Mesenchymal stem cell (in vitro differentiated cells and primary cell): Measurements from ENCODE around the gene RAB12.

Source experiments
- DNase-seq: peaks from one replicate; pipeline ENCODE4 v3.0.0-alpha.2; 2013
- H2AFZ ChIP-seq: one replicate; pipeline ENCODE4 v1.6.1; 2013; ENCODE audit warnings: low read depth, mild to moderate bottlenecking, control low read depth, inconsistent platforms, low read length, moderate library complexity
- H2AK5ac ChIP-seq: 2 replicates; pipeline ENCODE4 v1.6.1; 2013; ENCODE audit warnings: low read length, moderate library complexity, mild to moderate bottlenecking, inconsistent platforms; ENCODE audit not compliant: severe bottlenecking
- H2BK120ac ChIP-seq: one replicate; pipeline ENCODE4 v1.6.1; 2013; ENCODE audit warnings: low read depth, mild to moderate bottlenecking, inconsistent platforms, low read length, moderate library complexity
- H2BK12ac ChIP-seq, 2 experiments: one replicate each; pipeline ENCODE4 v1.6.1; 2013; ENCODE audit warnings: inconsistent platforms in 2 of 2, low read length in 2 of 2, mild to moderate bottlenecking in 2 of 2, moderate library complexity in 2 of 2, control low read depth in 1 of 2
- H2BK15ac ChIP-seq: one replicate; pipeline ENCODE4 v1.6.1; 2013; ENCODE audit warnings: mild to moderate bottlenecking, low read depth, inconsistent platforms; ENCODE audit not compliant: poor library complexity, severe bottlenecking
- H2BK5ac ChIP-seq: 2 replicates; pipeline ENCODE4 v1.6.1; 2013; ENCODE audit warnings: low read depth, mild to moderate bottlenecking, low read length, control low read depth, inconsistent platforms; ENCODE audit not compliant: poor library complexity, severe bottlenecking
- H3K14ac ChIP-seq, 2 experiments: one replicate each; pipeline ENCODE4 v1.6.1; 2013; ENCODE audit warnings: inconsistent platforms in 2 of 2, low read length in 2 of 2, control low read depth in 1 of 2, mild to moderate bottlenecking in 1 of 2, moderate library complexity in 1 of 2
- H3K18ac ChIP-seq, 2 experiments: one replicate each; pipeline ENCODE4 v1.6.1; 2013; ENCODE audit warnings: inconsistent platforms in 2 of 2, low read length in 2 of 2, control low read depth in 1 of 2, low read depth in 1 of 2, mild to moderate bottlenecking in 1 of 2
- H3K23ac ChIP-seq, 2 experiments: one replicate each; pipeline ENCODE4 v1.6.1; 2013; ENCODE audit warnings: inconsistent platforms in 2 of 2, low read length in 2 of 2, mild to moderate bottlenecking in 2 of 2, moderate library complexity in 2 of 2, control low read depth in 1 of 2
- H3K27ac ChIP-seq: 2 replicates; pipeline ENCODE4 v1.5.1; 2013; ENCODE audit warnings: mild to moderate bottlenecking, moderate library complexity, low read length, control low read depth, inconsistent platforms; ENCODE audit not compliant: poor library complexity, severe bottlenecking
- H3K27me3 ChIP-seq, 2 experiments: 2 replicates each; pipeline versions ENCODE4 v1.6.1 to v1.7.0; 2013; ENCODE audit warnings: low read length in 2 of 2, mild to moderate bottlenecking in 2 of 2, moderate library complexity in 2 of 2, control low read depth in 1 of 2, inconsistent platforms in 1 of 2; ENCODE audit not compliant: control insufficient read depth in 1 of 2, insufficient read depth in 1 of 2
- H3K36me3 ChIP-seq, 2 experiments: 2 replicates each; pipeline versions ENCODE4 v1.6.1 to v1.7.0; 2013; ENCODE audit warnings: low read length in 2 of 2, control low read depth in 1 of 2, inconsistent platforms in 1 of 2, low read depth in 1 of 2, mild to moderate bottlenecking in 1 of 2; ENCODE audit not compliant: insufficient read depth in 2 of 2, control insufficient read depth in 1 of 2
- H3K4ac ChIP-seq, 2 experiments: one replicate each; pipeline ENCODE4 v1.6.1; 2013; ENCODE audit warnings: inconsistent platforms in 2 of 2, low read length in 2 of 2, mild to moderate bottlenecking in 2 of 2, moderate library complexity in 2 of 2, control low read depth in 1 of 2, low read depth in 1 of 2
- H3K4me1 ChIP-seq: 2 replicates; pipeline ENCODE4 v1.6.1; 2013; ENCODE audit warnings: low read depth, low read length, control low read depth; ENCODE audit not compliant: control insufficient read depth, insufficient read depth
- H3K4me2 ChIP-seq: 2 replicates; pipeline ENCODE4 v1.6.1; 2013; ENCODE audit warnings: low read length, mild to moderate bottlenecking, inconsistent platforms; ENCODE audit not compliant: poor library complexity, severe bottlenecking
- H3K4me3 ChIP-seq, 2 experiments: 2 replicates each; pipeline versions ENCODE4 v1.5.1 to v1.7.0; 2013; ENCODE audit warnings: low read length in 2 of 2, mild to moderate bottlenecking in 2 of 2, control low read depth in 1 of 2, low read depth in 1 of 2; ENCODE audit not compliant: insufficient read depth in 1 of 2
- H3K79me1 ChIP-seq: replicated peaks from 2 replicates; pipeline ENCODE4 v1.6.1; 2013; ENCODE audit warnings: mild to moderate bottlenecking, control low read depth, low read length, inconsistent platforms; ENCODE audit not compliant: poor library complexity, severe bottlenecking
- H3K9ac ChIP-seq: 2 replicates; pipeline ENCODE4 v1.7.0; 2013; ENCODE audit warnings: mild to moderate bottlenecking, low read length, moderate library complexity
- H3K9me3 ChIP-seq: 2 replicates; pipeline ENCODE4 v1.7.0; 2013; ENCODE audit warnings: mild to moderate bottlenecking, low read length; ENCODE audit not compliant: control insufficient read depth
- H4K8ac ChIP-seq: one replicate; pipeline ENCODE4 v1.6.1; 2013; ENCODE audit warnings: inconsistent platforms, mild to moderate bottlenecking, low read length, moderate library complexity
- H4K91ac ChIP-seq: one replicate; pipeline ENCODE4 v1.6.1; 2013; ENCODE audit warnings: mild to moderate bottlenecking, low read length, inconsistent platforms
- WGBS: methylation state at CpG from one replicate; pipeline ENCODE4 v1.1.7; 2013; ENCODE audit warnings: mixed read lengths; 5-methylcytosine and 5-hydroxymethylcytosine counted together

RAB12 gene

GRCh38 chr18:8673256-8674209, 64.3 kb downstream of the RAB12 start:
- DNase-seq, result peak; percentile 56
- no peaks in the 10 kb centered on the region for H3K27me3 ChIP-seq
- H3K23ac ChIP-seq, result no peak overlapping the region
- H3K4me3 ChIP-seq, result no peak overlapping the region
- H4K91ac ChIP-seq, result no peak overlapping the region
- no peaks in the 10 kb centered on the region for H3K9me3 ChIP-seq
- no peaks in the 10 kb centered on the region for H3K36me3 ChIP-seq
- peaks cover 1% of the 10 kb centered on the region for H3K4me1 ChIP-seq
- no peak overlapping the region for H3K4ac ChIP-seq
- H3K14ac ChIP-seq, result no peak overlapping the region
- H2AK5ac ChIP-seq, result no peak overlapping the region
- H3K9ac ChIP-seq, result no peak overlapping the region
- H4K8ac ChIP-seq, result no peak overlapping the region
- no peak overlapping the region for H2BK15ac ChIP-seq
- no peak overlapping the region for H3K27ac ChIP-seq
- no peak overlapping the region for H3K4me2 ChIP-seq
- WGBS, result 84% methylated on average over 8 of the region's 9 CpGs
- no peak overlapping the region for H2BK120ac ChIP-seq
- no peak overlapping the region for H2AFZ ChIP-seq
- no peak overlapping the region for H2BK5ac ChIP-seq
- H3K18ac ChIP-seq, result no peak overlapping the region
- H3K79me1 ChIP-seq, result no peaks in the 10 kb centered on the region
- H2BK12ac ChIP-seq, result no peak overlapping the region

- Histone ChIP-seq H3K27me3 (no peaks in the 10 kb centered on the region), H3K9ac (no peak overlapping the region), H2AK5ac (no peak overlapping the region), H3K4ac (no peak overlapping the region), H3K4me1 (peaks cover 1% of the 10 kb centered on the region), H3K4me2 (no peak overlapping the region), H2BK120ac (no peak overlapping the region), H3K4me3 (no peak overlapping the region), H3K14ac (no peak overlapping the region), H2BK12ac (no peak overlapping the region), H3K27ac (no peak overlapping the region), H4K8ac (no peak overlapping the region), H2BK15ac (no peak overlapping the region), H4K91ac (no peak overlapping the region), H2AFZ (no peak overlapping the region), H3K9me3 (no peaks in the 10 kb centered on the region), H3K36me3 (no peaks in the 10 kb centered on the region), H2BK5ac (no peak overlapping the region), H3K23ac (no peak overlapping the region), H3K18ac (no peak overlapping the region), H3K79me1 (no peaks in the 10 kb centered on the region)
- 87% methylated on average over 4 of the region's 4 CpGs for WGBS
- DNase-seq, result no peak
Measured at GRCh38 chr18:8675057-8675456, 65.8 kb downstream of the RAB12 start.

- no peak overlapping the region for H3K9ac ChIP-seq
- no peak overlapping the region for H3K4ac ChIP-seq
- peak overlapping the region; percentile 53 for H2AFZ ChIP-seq
- no peak overlapping the region for H4K91ac ChIP-seq
- H3K27me3 ChIP-seq, result no peaks in the 10 kb centered on the region
- no peak for DNase-seq
- H2BK5ac ChIP-seq, result no peak overlapping the region
- WGBS, result 94% methylated on average over 4 of the region's 4 CpGs
- no peak overlapping the region for H3K27ac ChIP-seq
- H3K36me3 ChIP-seq, result no peaks in the 10 kb centered on the region
- no peak overlapping the region for H3K4me2 ChIP-seq
- peak overlapping the region in 1 of 2 experiments; percentile 48 for H3K14ac ChIP-seq
- no peak overlapping the region for H4K8ac ChIP-seq
- H2BK12ac ChIP-seq, result no peak overlapping the region
- no peak overlapping the region for H2BK120ac ChIP-seq
- no peak overlapping the region for H3K4me3 ChIP-seq
- H3K79me1 ChIP-seq, result no peaks in the 10 kb centered on the region
- H3K9me3 ChIP-seq, result no peaks in the 10 kb centered on the region
- peak overlapping the region in 1 of 2 experiments; percentile 22 for H3K18ac ChIP-seq
- H3K4me1 ChIP-seq, result peaks cover 4% of the 10 kb centered on the region
- no peak overlapping the region for H3K23ac ChIP-seq
- H2AK5ac ChIP-seq, result no peak overlapping the region
- no peak overlapping the region for H2BK15ac ChIP-seq
Measured at GRCh38 chr18:8681196-8681595, 72.0 kb downstream of the RAB12 start.

DNA sequence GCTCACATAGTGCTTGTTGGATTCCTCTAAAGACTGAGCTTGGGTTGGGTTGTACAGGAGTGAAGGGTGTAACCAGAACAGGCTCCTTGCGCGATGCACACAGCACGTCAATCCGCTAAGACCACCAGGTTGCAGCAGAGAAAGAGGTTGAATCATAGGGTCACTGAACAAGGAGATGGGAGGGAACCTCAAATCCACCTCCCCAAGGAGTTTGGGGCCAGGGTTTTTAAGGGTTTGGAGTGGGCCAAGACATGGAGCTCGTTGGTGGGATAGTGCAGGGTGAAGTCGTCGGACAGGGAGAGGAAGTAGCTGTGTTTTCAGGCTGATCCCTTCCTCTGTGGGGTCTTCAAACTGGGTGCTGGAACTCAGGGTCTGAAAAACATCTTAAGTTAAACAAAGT, 75.3 kb downstream of the RAB12 start:
- H2BK120ac ChIP-seq, result no peak overlapping the region

More for the DNA sequence above, 75.3 kb downstream of the RAB12 start:
- H4K91ac ChIP-seq, result no peak overlapping the region
- H3K14ac ChIP-seq, result no peak overlapping the region
- H2BK15ac ChIP-seq, result no peak overlapping the region
- no peaks in the 10 kb centered on the region for H3K9me3 ChIP-seq
- no peak overlapping the region for H3K18ac ChIP-seq
- no peak for DNase-seq
- H3K27me3 ChIP-seq, result no peaks in the 10 kb centered on the region
- no peak overlapping the region for H3K23ac ChIP-seq
- H3K4me3 ChIP-seq, result no peak overlapping the region
- peaks cover 4% of the 10 kb centered on the region for H3K4me1 ChIP-seq
- no peak overlapping the region for H3K4ac ChIP-seq
- WGBS, result 91% methylated on average over 7 of the region's 7 CpGs
- H3K27ac ChIP-seq, result no peak overlapping the region
- no peak overlapping the region for H2AFZ ChIP-seq
- no peak overlapping the region for H2BK5ac ChIP-seq
- H2BK12ac ChIP-seq, result no peak overlapping the region
- H3K79me1 ChIP-seq, result no peaks in the 10 kb centered on the region
- no peak overlapping the region for H3K4me2 ChIP-seq
- H4K8ac ChIP-seq, result no peak overlapping the region
- no peaks in the 10 kb centered on the region for H3K36me3 ChIP-seq
- H2AK5ac ChIP-seq, result no peak overlapping the region
- H3K9ac ChIP-seq, result no peak overlapping the region
